Tibial nerve (tissue), 4 donors: ENCODE results near the gene FDPS. TPM values are rescaled to one million over a fixed set of nuclear protein-coding genes. Genes with fewer than 3 reads are reported as not detected.

ENCODE experiments used
- DNase-seq, 2 donors: peaks; one replicate each; pipeline ENCODE4 v3.0.0-alpha.2; 2019; ENCODE audit warnings: low spot score in 2 of 2
- H3K27ac ChIP-seq, 4 donors: fragments of 200-600 bp; sonication (generic) in 3 of 4; one replicate each; pipeline ENCODE4 v1.5.1; 2017 to 2019; ENCODE audit warnings: mild to moderate bottlenecking in 1 of 4
- H3K27me3 ChIP-seq, 2 donors: fragments of 200-600 bp; sonication (generic) in 1 of 2; one replicate each; pipeline versions ENCODE4 v1.5.1 to v1.6.0; 2017 to 2019
- H3K36me3 ChIP-seq, 3 donors: fragments of 200-600 bp; sonication (generic); one replicate each; pipeline ENCODE4 v1.5.1; 2018 to 2019
- H3K4me1 ChIP-seq, 4 donors: fragments of 200-600 bp; sonication (generic) in 3 of 4; one replicate each; pipeline ENCODE4 v1.5.1; 2017 to 2019
- H3K4me3 ChIP-seq, 4 donors: fragments of 200-600 bp; sonication (generic) in 3 of 4; one replicate each; pipeline ENCODE4 v1.5.1; 2017 to 2019; ENCODE audit warnings: mild to moderate bottlenecking in 1 of 4, moderate library complexity in 1 of 4
- H3K9me3 ChIP-seq, 4 donors: fragments of 200-600 bp; sonication (generic) in 3 of 4; one replicate each; pipeline ENCODE4 v1.5.1; 2017 to 2019
- CTCF ChIP-seq, 5 experiments: fragments of 200-600 bp in 3 of 5; fragments of 450-650 bp in 2 of 5; sonication (generic) in 3 of 5; IDR thresholded peaks; one replicate each; pipeline ENCODE4 v1.5.1; 2016 to 2019; ENCODE audit warnings: antibody characterized with exemption in 5 of 5, mild to moderate bottlenecking in 3 of 5, moderate library complexity in 2 of 5
- EP300 ChIP-seq, 2 donors: sonication (generic); formaldehyde crosslinking; IDR thresholded peaks; one replicate each; pipeline ENCODE4 v1.6.1; 2017; ENCODE audit warnings: antibody characterized with exemption in 2 of 2, mild to moderate bottlenecking in 1 of 2
- POLR2A ChIP-seq, 2 donors: fragments of 450-650 bp; IDR thresholded peaks; one replicate each; pipeline ENCODE4 v1.6.1; 2017; ENCODE audit warnings: antibody characterized with exemption in 2 of 2, mild to moderate bottlenecking in 2 of 2, moderate library complexity in 2 of 2
- WGBS, 2 donors: methylation state at CpG; one replicate each; pipeline ENCODE4 v1.1.5; 2018; 5-methylcytosine and 5-hydroxymethylcytosine counted together
- total RNA-seq, 4 donors: library from RNA; depleted of rRNA; stranded (reverse); fragments of >200 nt; gene quantifications; one replicate each; pipeline ENCODE4 v1.1.0, GENCODE V29; 2016

FDPS gene
- total RNA-seq, 4 donors from 2014 or later, result 88.2 to 143 (median 125) TPM

- TF ChIP-seq CTCF (IDR thresholded peaks at IDR 0.05) (no peak), POLR2A (IDR thresholded peaks at IDR 0.05) (no peak), EP300 (IDR thresholded peaks at IDR 0.05) (no peak)
- no peaks in the 10 kb centered on the region for H3K9me3 ChIP-seq
- 91 to 96% methylated on average over 8 of the region's 8 CpGs for WGBS, 2 donors
Measured at GRCh38 chr1:155300024-155300423, 8.6 kb upstream of the FDPS start.

GRCh38 chr1:155300553-155301329, 7.9 kb upstream of the FDPS start:
- Histone ChIP-seq H3K36me3 (no peaks in the 10 kb centered on the region), H3K4me3 (no peak overlapping the region), H3K27ac (no peak overlapping the region), H3K4me1 (peaks cover 0 to under 1% (median 0%) of the 10 kb centered on the region in 4 donors), H3K27me3 (peaks cover 0 to 16% of the 10 kb centered on the region in 2 donors), H3K9me3 (no peaks in the 10 kb centered on the region)
- WGBS, 2 donors, result 84 to 86% methylated on average over 9 of the region's 9 CpGs
- TF ChIP-seq CTCF (IDR thresholded peaks at IDR 0.05) (no peak), POLR2A (IDR thresholded peaks at IDR 0.05) (no peak), EP300 (IDR thresholded peaks at IDR 0.05) (no peak)
- no peak for DNase-seq

More at GRCh38 chr1:155300024-155300423, 8.6 kb upstream of the FDPS start:
- Histone ChIP-seq H3K4me3 (no peak overlapping the region), H3K36me3 (no peaks in the 10 kb centered on the region), H3K27ac (no peak overlapping the region), H3K4me1 (peaks cover 0 to 7% (median 3%) of the 10 kb centered on the region in 4 donors), H3K27me3 (peaks cover 0 to 24% of the 10 kb centered on the region in 2 donors)
- DNase-seq, result no peak

GRCh38 chr1:155301342-155301841, 7.3 kb upstream of the FDPS start, which contains the start of gene PKLR:
Gene PKLR (minus strand): TSS chr1:155301438. CDS start chr1:155301395, 43 bp downstream.
- H3K9me3 ChIP-seq, result no peaks in the 10 kb centered on the region
- H3K27me3 ChIP-seq, result peaks cover 0 to 10% of the 10 kb centered on the region in 2 donors
- peaks cover 0 to 6% (median 0%) of the 10 kb centered on the region in 4 donors for H3K4me1 ChIP-seq
- WGBS, 2 donors, result 81% methylated on average over 5 of the region's 5 CpGs
- no peak within 1 kb of the TSS for H3K27ac ChIP-seq
- no peak for DNase-seq
- H3K4me3 ChIP-seq, result no peak within 1 kb of the TSS
- TF ChIP-seq EP300 (IDR thresholded peaks at IDR 0.05) (no peak), POLR2A (IDR thresholded peaks at IDR 0.05) (no peak), CTCF (IDR thresholded peaks at IDR 0.05) (no peak)
- no peaks in the 10 kb centered on the region for H3K36me3 ChIP-seq

GRCh38 chr1:155304558-155305063, 4.1 kb upstream of the FDPS start:
- peaks cover 0 to 23% (median 9%) of the 10 kb centered on the region in 4 donors for H3K4me1 ChIP-seq
- H3K4me3 ChIP-seq, result no peak overlapping the region
- no peaks in the 10 kb centered on the region for H3K9me3 ChIP-seq
- no peaks in the 10 kb centered on the region for H3K27me3 ChIP-seq
- TF ChIP-seq EP300 (IDR thresholded peaks at IDR 0.05) (no peak), POLR2A (IDR thresholded peaks at IDR 0.05) (no peak), CTCF (IDR thresholded peaks at IDR 0.05) (no peak)
- no peak for DNase-seq
- no peaks in the 10 kb centered on the region for H3K36me3 ChIP-seq
- 74 to 81% methylated on average over 11 of the region's 11 CpGs for WGBS, 2 donors
- peak overlapping the region in 1 of 4 donors; percentile 46 for H3K27ac ChIP-seq

GRCh38 chr1:155305881-155306391, 2.7 kb upstream of the FDPS start:
- no peak for DNase-seq
- Histone ChIP-seq H3K4me3 (no peak overlapping the region), H3K27me3 (no peaks in the 10 kb centered on the region), H3K9me3 (no peaks in the 10 kb centered on the region), H3K4me1 (peaks cover 0 to 37% (median 16%) of the 10 kb centered on the region in 4 donors), H3K36me3 (peaks cover 0 to 9% (median 0%) of the 10 kb centered on the region in 3 donors), H3K27ac (peak overlapping the region in 3 of 4 donors; percentile 16 to 58 (median 23))
- WGBS, 2 donors, result 62 to 74% methylated on average over 7 of the region's 7 CpGs
- TF ChIP-seq EP300 (IDR thresholded peaks at IDR 0.05), result no peak
- TF ChIP-seq POLR2A (IDR thresholded peaks at IDR 0.05), result no peak
- TF ChIP-seq CTCF (IDR thresholded peaks at IDR 0.05), result no peak
